Glutamatergic neuron (in vitro differentiated cells): Measurements from ENCODE around the gene P2RY10. TPM values are rescaled to one million over a fixed set of nuclear protein-coding genes. Genes with fewer than 3 reads are reported as not detected.

ENCODE experiments used
- DNase-seq: peaks from one replicate; pipeline ENCODE4 v3.0.0; 2022
- H3K27ac Mint-ChIP-seq: one replicate; pipeline ENCODE4 v1.8.0; 2020; ENCODE audit warnings: mild to moderate bottlenecking, mixed read lengths, inconsistent platforms; ENCODE audit not compliant: unreplicated experiment
- H3K27me3 Mint-ChIP-seq: one replicate; pipeline ENCODE4 v1.8.0; 2020; ENCODE audit warnings: mild to moderate bottlenecking, moderate library complexity, mixed read lengths, inconsistent platforms; ENCODE audit not compliant: unreplicated experiment
- H3K36me3 Mint-ChIP-seq: one replicate; pipeline ENCODE4 v1.8.0; 2020; ENCODE audit warnings: mild to moderate bottlenecking, mixed read lengths, inconsistent platforms; ENCODE audit not compliant: unreplicated experiment
- H3K4me1 Mint-ChIP-seq: one replicate; pipeline ENCODE4 v1.8.0; 2020; ENCODE audit warnings: mild to moderate bottlenecking, low read depth, mixed read lengths, inconsistent platforms; ENCODE audit not compliant: unreplicated experiment
- H3K4me3 Mint-ChIP-seq: one replicate; pipeline ENCODE4 v1.8.0; 2020; ENCODE audit warnings: mild to moderate bottlenecking, mixed read lengths, inconsistent platforms; ENCODE audit not compliant: unreplicated experiment
- H3K9me3 Mint-ChIP-seq: one replicate; pipeline ENCODE4 v1.8.0; 2020; ENCODE audit warnings: mild to moderate bottlenecking, moderate library complexity, mixed read lengths, inconsistent platforms; ENCODE audit not compliant: unreplicated experiment
- total RNA-seq: library from RNA; stranded (reverse); fragmentation: NEBNext Ultra II Directional; extraction: Animal tissue kit (Norgen Biotek cat#: 25700); gene quantifications from one replicate; pipeline ENCODE4 v1.2.1, GENCODE V29; 2021; ENCODE audit not compliant: unreplicated experiment
- TF ChIP-seq, protein P1 (sequence below): fragments of 200-600 bp; sonication (generic); IDR thresholded peaks from one replicate; pipeline ENCODE4 v1.5.0; 2021; ENCODE audit not compliant: partially characterized antibody, unreplicated experiment

Gene P2RY10
- total RNA-seq, 1 donor from 2014 or later: not detected

DNA sequence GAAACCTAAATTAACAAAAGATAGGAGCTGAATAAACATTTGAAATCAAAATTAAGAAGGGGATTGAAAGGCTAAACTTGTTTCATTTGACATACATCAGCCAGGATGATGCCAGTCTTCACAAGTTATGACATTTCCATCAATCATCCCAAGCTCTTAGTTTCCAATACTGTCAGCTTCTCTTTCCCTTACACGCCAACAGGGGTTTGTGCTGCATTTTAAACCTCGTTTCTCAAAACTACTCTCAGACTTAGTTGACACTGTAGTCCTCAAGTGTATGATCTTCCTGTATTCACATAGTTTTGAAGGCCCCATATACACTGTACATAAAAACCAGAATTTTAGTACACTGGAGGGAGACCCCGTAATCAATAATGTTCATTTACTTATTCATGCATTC is 840 bp upstream of the P2RY10 start:
- Mint-ChIP-seq H3K4me3 (no peak overlapping the region), H3K27me3 (no peaks in the 10 kb centered on the region), H3K4me1 (no peaks in the 10 kb centered on the region), H3K9me3 (no peaks in the 10 kb centered on the region), H3K27ac (no peak overlapping the region), H3K36me3 (no peaks in the 10 kb centered on the region)
- TF ChIP-seq, protein P1, sequence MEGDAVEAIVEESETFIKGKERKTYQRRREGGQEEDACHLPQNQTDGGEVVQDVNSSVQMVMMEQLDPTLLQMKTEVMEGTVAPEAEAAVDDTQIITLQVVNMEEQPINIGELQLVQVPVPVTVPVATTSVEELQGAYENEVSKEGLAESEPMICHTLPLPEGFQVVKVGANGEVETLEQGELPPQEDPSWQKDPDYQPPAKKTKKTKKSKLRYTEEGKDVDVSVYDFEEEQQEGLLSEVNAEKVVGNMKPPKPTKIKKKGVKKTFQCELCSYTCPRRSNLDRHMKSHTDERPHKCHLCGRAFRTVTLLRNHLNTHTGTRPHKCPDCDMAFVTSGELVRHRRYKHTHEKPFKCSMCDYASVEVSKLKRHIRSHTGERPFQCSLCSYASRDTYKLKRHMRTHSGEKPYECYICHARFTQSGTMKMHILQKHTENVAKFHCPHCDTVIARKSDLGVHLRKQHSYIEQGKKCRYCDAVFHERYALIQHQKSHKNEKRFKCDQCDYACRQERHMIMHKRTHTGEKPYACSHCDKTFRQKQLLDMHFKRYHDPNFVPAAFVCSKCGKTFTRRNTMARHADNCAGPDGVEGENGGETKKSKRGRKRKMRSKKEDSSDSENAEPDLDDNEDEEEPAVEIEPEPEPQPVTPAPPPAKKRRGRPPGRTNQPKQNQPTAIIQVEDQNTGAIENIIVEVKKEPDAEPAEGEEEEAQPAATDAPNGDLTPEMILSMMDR: no peak
- no peak for DNase-seq

DNA sequence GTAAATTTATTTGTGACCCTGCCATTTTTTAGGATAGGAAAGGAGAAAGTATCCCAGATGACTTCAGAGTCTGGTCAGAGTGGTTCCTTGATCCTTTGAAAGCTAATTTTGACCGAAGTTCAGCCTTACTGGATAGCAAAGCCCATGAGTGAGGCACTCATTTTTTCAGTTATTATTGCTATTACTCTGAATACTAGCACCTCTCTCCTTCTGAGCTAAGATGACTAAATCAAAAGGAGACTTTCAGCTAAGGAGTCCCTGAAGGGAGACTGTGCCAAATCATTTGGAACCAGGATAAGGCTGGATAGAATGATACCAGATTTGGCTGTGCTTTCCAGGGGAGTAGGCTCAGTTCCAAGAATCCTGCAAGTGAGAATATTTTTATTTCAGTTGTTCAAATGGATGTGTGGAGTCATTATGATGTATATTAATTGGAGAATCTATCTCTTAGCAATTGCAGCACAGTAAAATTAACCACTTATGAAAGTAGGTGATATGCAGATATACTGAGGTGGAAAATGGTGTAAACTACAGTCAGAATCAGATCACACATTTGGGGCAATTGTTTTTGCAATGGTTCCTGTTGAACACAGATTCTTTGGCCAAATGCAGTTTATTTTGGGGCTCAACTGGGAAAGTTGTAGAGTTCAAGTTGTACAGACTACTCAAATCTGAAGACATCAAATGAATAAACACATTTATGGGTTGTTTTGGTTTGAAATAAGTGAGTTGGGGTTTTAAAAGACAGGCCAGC is 1.2 kb downstream of the P2RY10 start:
- Mint-ChIP-seq H3K4me3 (no peak overlapping the region), H3K4me1 (no peaks in the 10 kb centered on the region), H3K9me3 (no peaks in the 10 kb centered on the region), H3K36me3 (no peaks in the 10 kb centered on the region), H3K27me3 (no peaks in the 10 kb centered on the region), H3K27ac (no peak overlapping the region)
- no peak for DNase-seq
- TF ChIP-seq, protein P1: no peak

DNA sequence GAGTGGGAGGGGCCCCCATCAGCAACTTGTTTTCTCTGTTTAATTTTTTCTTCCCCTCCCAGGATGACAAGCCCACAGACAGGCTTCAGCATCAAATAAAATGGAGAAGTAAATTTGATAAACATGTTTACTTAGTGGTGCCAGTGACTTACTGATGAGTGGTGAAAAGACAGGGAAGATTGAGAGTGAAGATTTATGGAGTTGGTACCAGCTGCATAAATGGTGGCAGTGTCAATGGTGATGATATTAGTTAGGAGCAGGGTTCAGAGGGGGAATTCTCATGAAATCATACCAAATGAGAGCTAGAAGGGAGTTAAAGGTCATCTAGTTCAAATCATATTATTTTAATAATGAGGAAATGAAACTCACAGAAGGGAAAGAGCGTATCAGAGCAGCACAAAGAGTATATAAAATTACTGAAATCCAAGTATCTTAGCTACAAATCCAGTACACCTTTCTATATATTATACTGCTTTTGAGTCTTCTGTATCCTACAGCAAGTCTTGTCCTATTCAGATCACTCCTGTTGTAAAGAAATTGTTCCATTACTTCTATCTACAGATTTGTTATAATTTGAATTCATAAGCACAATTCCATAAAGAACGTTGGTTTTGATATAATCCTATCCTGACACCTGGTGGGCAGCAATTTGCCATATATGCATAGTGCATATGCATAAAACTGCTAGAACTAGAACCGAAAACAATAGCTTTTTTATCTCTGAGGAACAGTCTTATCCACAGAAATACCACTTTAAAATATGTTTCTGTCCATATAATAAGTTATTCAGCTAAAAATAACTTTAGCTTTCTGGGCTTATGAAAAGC is 5.0 kb downstream of the P2RY10 start:
- H3K4me1 Mint-ChIP-seq: no peaks in the 10 kb centered on the region
- H3K9me3 Mint-ChIP-seq: no peaks in the 10 kb centered on the region
- no peak overlapping the region for H3K27ac Mint-ChIP-seq
- TF ChIP-seq, protein P1: no peak
- H3K4me3 Mint-ChIP-seq: no peak overlapping the region
- no peak for DNase-seq
- no peaks in the 10 kb centered on the region for H3K27me3 Mint-ChIP-seq
- H3K36me3 Mint-ChIP-seq: no peaks in the 10 kb centered on the region

DNA sequence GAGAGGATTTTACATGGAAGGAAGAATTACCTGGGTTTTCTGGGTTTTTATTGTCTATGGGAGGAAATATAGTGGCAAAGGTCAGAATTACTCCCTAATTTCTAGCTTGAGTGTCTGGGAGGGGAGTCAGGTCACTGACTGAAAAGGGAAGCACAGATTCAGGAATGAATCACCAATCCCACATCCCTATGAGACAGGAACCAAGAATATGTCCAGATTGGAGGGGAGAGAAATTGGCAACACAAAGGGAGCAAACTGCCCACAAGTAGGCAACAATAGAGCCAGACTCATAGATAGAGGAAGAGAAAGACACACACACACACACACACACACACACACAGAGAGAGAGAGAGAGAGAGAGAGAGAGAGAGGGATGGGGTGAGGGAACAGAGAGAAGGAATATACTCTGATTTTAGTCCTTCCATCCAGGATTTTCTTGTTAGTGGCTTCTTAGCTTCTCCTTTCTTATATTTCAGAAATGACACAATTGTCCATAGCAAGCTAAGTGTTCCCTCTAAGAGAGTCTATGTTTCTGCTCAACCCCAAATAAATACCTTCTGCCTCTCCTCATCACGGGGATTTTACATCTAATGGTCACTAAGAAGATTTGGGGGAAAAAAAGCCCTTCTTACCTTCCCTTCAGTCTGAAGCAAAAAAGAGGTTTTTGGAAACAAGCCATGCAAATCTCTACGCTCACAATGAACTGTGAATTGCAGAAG is 12.0 kb downstream of the P2RY10 start:
- H3K9me3 Mint-ChIP-seq: no peaks in the 10 kb centered on the region
- TF ChIP-seq, protein P1: no peak
- no peaks in the 10 kb centered on the region for H3K36me3 Mint-ChIP-seq
- no peaks in the 10 kb centered on the region for H3K4me1 Mint-ChIP-seq
- no peak for DNase-seq
- H3K4me3 Mint-ChIP-seq: no peak overlapping the region
- H3K27ac Mint-ChIP-seq: no peak overlapping the region
- H3K27me3 Mint-ChIP-seq: no peaks in the 10 kb centered on the region

DNA sequence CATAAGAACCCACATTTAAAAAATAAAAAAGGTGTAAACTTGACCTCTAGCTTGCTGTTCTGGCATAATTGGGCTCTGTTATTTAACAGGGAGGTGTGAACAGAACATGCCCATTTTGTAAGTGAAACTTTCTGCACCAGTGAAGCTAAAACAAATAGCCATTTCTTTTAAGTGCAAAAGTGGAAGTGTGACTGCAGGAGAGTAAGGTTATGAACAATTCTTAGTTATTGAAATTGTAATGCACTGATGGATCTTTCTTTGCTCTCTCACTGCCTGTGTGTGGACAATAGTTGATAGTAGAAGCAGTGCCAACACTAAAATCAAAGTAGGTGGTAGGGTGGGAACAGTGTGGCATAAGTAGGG is 12.6 kb downstream of the P2RY10 start:
- Mint-ChIP-seq H3K9me3 (no peaks in the 10 kb centered on the region), H3K4me1 (no peaks in the 10 kb centered on the region), H3K27me3 (no peaks in the 10 kb centered on the region), H3K36me3 (no peaks in the 10 kb centered on the region), H3K27ac (no peak overlapping the region), H3K4me3 (no peak overlapping the region)
- TF ChIP-seq, protein P1: no peak
- DNase-seq: no peak
